ENCODE data around the gene ITGAE.
"Not testable (repeated sequence)": the region's sequence is repeated elsewhere in the genome, so short reads cannot be mapped to it uniquely, and the experiment has no call there.

ITGAE gene

DNA sequence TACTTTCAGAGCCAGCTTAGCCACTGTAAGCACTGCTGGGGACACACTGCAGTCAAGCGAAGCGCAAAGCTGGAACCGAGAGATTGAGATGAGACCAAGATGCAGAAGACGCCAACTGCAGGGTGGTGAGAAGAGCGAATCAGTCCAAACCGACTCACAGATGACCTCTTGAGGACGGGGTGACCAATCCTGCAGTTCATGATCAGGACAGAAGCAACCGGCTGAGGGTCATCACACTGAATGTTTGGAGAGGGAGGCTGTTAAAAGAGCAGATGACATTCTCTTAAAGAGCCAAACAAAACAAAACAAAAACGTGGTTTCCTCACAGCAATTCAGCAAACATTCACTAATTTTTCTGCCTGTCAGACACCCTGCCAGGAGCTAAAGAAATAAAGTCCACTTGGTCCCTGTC is 68.8 kb downstream of the ITGAE start:
- TF ChIP-seq, protein P1, sequence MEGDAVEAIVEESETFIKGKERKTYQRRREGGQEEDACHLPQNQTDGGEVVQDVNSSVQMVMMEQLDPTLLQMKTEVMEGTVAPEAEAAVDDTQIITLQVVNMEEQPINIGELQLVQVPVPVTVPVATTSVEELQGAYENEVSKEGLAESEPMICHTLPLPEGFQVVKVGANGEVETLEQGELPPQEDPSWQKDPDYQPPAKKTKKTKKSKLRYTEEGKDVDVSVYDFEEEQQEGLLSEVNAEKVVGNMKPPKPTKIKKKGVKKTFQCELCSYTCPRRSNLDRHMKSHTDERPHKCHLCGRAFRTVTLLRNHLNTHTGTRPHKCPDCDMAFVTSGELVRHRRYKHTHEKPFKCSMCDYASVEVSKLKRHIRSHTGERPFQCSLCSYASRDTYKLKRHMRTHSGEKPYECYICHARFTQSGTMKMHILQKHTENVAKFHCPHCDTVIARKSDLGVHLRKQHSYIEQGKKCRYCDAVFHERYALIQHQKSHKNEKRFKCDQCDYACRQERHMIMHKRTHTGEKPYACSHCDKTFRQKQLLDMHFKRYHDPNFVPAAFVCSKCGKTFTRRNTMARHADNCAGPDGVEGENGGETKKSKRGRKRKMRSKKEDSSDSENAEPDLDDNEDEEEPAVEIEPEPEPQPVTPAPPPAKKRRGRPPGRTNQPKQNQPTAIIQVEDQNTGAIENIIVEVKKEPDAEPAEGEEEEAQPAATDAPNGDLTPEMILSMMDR (IDR thresholded peaks at IDR 0.05; ENCODE audit: insufficient read depth, low read length, missing control alignments) = no peak
- POLR2A ChIA-PET = no interaction called here
- CTCF ChIA-PET = interaction anchor here (1.1 to 12.9 kb wide), 7 partner anchors 12 to 113 kb away, joined by 3 to 500 read pairs (median 88); partner anchors contain the start of genes HASPIN and NCBP3
- DNase-seq (ENCODE audit: low read depth, low spot score) = no peak
- no peak overlapping the region for H3K4me3 ChIP-seq (ENCODE audit: low read depth, low read length)

DNA sequence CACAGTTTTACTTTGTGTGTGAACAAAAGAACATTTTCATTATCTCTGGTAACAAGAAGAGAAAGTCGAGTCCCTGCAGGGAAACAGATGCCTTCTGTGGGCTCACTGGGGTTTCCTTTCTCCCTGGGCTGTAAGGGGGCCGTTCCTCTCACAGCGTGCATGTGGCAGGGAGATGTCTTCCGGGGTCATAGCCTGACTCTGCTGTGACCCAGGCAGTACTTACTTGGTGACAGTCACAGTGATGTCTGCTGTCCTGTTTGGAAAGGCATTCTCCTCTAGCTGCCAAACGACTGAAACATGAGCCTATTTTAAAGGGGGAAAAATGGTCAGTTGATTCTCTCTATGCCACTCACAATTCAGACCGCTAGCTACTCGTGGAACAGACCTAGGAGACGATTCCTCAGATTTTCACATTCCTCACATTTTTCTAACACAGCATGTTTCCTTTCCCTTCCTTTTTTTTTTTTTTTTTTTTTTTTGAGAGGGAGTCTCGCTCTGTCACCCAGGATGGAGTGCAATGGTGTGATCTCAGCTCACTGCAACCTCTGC is 70.0 kb downstream of the ITGAE start:
- POLR2A ChIA-PET = interaction anchor here (0.6 kb wide), 1 partner anchor 30 kb away, joined by 3 read pairs; no protein-coding TSS in a partner anchor
- CTCF ChIA-PET = interaction anchor here (0.9 to 12.9 kb wide), 5 partner anchors 8 to 114 kb away, joined by 3 to 500 read pairs (median 5); partner anchors contain the start of gene NCBP3
- H3K4me3 ChIP-seq (ENCODE audit: low read depth, low read length) = no peak overlapping the region
- no peak for DNase-seq (ENCODE audit: low read depth, low spot score)
- TF ChIP-seq, protein P1 (IDR thresholded peaks at IDR 0.05; ENCODE audit: insufficient read depth, low read length, missing control alignments) = no peak

DNA sequence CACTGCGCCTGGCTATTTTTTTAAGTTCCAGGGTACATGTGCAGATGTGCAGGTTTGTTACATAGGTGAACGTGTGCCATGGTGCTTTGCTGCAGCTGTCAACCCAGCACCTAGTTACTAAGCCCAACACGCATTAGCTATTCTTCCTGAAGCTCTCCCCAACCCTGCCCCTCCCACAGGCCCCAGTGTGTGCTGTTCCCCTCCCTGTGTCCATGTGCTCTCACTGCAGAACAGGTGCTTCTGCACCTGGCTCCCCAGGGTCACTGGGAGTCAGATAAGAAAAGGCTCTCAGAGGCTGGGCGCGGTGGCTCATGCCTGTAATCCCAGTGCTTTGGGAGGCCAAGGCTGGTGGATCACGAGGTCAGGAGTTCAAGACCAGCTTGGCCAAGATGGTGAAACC is 71.1 kb downstream of the ITGAE start:
- DNase-seq (ENCODE audit: low read depth, low spot score) = no peak
- H3K4me3 ChIP-seq (ENCODE audit: low read depth, low read length) = no peak overlapping the region
- TF ChIP-seq, protein P1 (IDR thresholded peaks at IDR 0.05; ENCODE audit: insufficient read depth, low read length, missing control alignments) = no peak
- POLR2A ChIA-PET = no interaction called here
- CTCF ChIA-PET = interaction anchor here (1.5 to 12.9 kb wide), 2 partner anchors 8 to 95 kb away, joined by 4 to 500 read pairs; no protein-coding TSS in a partner anchor

GRCh38 chr17:3728099-3728498 is 72.9 kb downstream of the ITGAE start:
- POLR2A ChIA-PET; H3K4me3 ChIP-seq (ENCODE audit: low read depth, low read length); DNase-seq (ENCODE audit: low read depth, low spot score): not testable (repeated sequence)
- CTCF ChIA-PET = interaction anchor here (1.9 to 3.8 kb wide), 3 partner anchors 9 to 118 kb away, joined by 6 to 53 read pairs (median 15); partner anchors contain the start of gene NCBP3

DNA sequence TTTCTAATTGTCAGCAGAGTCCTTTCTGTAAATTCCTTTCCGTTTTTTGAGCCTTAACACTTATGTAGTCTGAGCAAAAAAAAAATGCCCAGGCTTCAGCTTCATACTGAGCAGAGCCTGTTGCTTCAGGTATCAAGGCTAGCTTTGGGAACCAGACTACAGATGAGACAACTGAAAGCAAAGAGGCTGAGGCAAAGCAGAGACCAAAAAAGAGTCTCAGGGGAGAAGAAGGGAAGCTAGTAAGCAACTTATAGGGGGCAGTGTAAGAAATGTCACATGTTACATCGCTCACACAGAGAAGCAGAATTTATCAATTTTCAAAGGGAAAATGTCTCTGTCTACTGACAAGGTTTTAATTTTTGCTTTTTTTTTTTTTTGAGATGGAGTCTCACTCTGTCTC is 73.9 kb downstream of the ITGAE start:
- ChIA-PET POLR2A (interaction anchor here (0.7 kb wide), 1 partner anchor 68 kb away, joined by 3 read pairs; no protein-coding TSS in a partner anchor), CTCF (interaction anchor here (1.2 to 3.8 kb wide), 4 partner anchors 10 to 119 kb away, joined by 3 to 53 read pairs (median 10); partner anchors contain the start of gene NCBP3)
- TF ChIP-seq, protein P1 (IDR thresholded peaks at IDR 0.05; ENCODE audit: insufficient read depth, low read length, missing control alignments) = no peak
- no peak overlapping the region for H3K4me3 ChIP-seq (ENCODE audit: low read depth, low read length)
- DNase-seq (ENCODE audit: low read depth, low spot score) = no peak

DNA sequence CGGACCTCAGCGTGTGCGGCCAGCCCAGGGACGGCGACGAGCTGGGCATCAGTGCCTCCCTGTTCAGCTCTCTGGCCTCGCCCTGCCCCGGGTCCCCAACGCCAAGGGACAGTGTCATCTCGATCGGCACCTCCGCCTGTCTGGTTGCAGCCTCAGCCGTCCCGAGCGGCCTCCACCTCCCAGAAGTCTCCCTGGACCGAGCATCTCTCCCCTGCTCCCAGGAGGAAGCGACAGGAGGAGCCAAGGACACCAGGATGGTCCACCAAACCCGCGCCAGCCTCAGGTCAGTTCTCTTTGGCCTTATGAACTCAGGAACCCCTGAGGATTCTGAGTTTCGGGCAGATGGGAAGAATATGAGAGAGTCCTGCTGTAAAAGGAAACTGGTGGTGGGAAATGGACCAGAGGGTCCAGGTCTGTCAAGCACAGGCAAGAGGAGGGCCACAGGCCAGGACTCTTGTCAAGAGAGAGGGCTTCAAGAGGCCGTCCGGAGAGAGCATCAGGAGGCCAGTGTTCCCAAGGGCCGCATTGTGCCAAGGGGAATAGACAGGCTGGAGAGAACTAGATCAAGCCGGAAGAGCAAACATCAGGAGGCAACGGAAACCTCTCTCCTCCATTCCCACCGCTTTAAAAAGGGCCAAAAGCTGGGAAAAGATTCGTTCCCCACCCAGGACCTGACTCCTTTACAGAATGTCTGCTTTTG is 76.5 kb downstream of the ITGAE start:
- POLR2A ChIA-PET = no interaction called here
- DNase-seq (ENCODE audit: low read depth, low spot score) = no peak
- peak overlapping the region; percentile 87 for H3K4me3 ChIP-seq (ENCODE audit: low read depth, low read length)
- CTCF ChIA-PET = interaction anchor here (2.7 to 8.0 kb wide), 3 partner anchors 11 to 122 kb away, joined by 12 to 88 read pairs (median 53); partner anchors contain the start of gene NCBP3
- TF ChIP-seq, protein P1 (IDR thresholded peaks at IDR 0.05; ENCODE audit: insufficient read depth, low read length, missing control alignments) = no peak

Measured in AG04449 (cell line).